ENCODE measurements around the gene EPS8. TPM values are rescaled to one million over a fixed set of nuclear protein-coding genes. Genes with fewer than 3 reads are reported as not detected.

The EPS8 gene
- total and polyA plus RNA-seq, 7 donors: 7.9 to 16.9 (median 12.9) TPM

GRCh38 chr12:15636060-15636890, 152.9 kb downstream of the EPS8 start:
- DNase-seq (no peak), ATAC-seq (no peak)
- H3K36me3 ChIP-seq (ENCODE audit: insufficient read depth in 1 of 2, low read depth in 1 of 2): peaks cover 0 to 19% of the 10 kb centered on the region in 2 donors
- H3K9me3 ChIP-seq: no peaks in the 10 kb centered on the region
- no peak for TF ChIP-seq CTCF (IDR thresholded peaks at IDR 0.05)
- whole genome bisulfite sequencing, 3 donors: 90 to 95% (median 92%) methylated on average over 1 of the region's 1 CpG
- no peak overlapping the region for H3K4me3 ChIP-seq
- no peaks in the 10 kb centered on the region for H3K4me1 ChIP-seq
- H3K27ac ChIP-seq: no peak overlapping the region
- no peaks in the 10 kb centered on the region for H3K27me3 ChIP-seq (ENCODE audit: insufficient read depth in 3 of 3, low read length in 2 of 3)
- intact Hi-C loops (cut with DNase I): no loop called here

GRCh38 chr12:15634010-15634683, 155.0 kb downstream of the EPS8 start:
- no peak for DNase-seq

DNA sequence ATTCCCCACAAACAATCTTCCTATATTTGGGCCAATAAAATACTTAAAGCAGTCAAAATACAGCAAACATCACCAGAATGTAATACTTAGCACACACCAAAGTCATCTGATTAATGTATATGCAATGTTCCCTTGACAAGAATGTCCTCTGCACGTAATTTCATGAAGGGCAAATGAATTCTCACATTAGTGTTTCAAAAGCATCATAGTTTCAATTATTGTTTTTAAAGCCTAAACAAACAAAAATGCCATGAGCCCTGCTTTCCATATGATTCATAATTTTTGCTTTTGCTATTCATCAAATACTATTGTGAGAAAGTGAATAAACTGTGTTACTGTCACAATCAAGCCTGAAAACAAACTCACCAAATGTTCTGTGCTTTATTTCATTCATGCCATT, 156.0 kb downstream of the EPS8 start:
- Histone ChIP-seq H3K4me3 (no peak overlapping the region), H3K27me3 (ENCODE audit: insufficient read depth in 3 of 3, low read length in 2 of 3) (no peaks in the 10 kb centered on the region), H3K9me3 (no peaks in the 10 kb centered on the region), H3K27ac (no peak overlapping the region), H3K36me3 (ENCODE audit: insufficient read depth in 1 of 2, low read depth in 1 of 2) (peaks cover 0 to 10% of the 10 kb centered on the region in 2 donors), H3K4me1 (peaks cover 16% of the 10 kb centered on the region)
- ATAC-seq: no peak
- TF ChIP-seq CTCF (IDR thresholded peaks at IDR 0.05): no peak
- intact Hi-C loops (cut with DNase I): no loop called here
- 88 to 95% (median 94%) methylated on average over 1 of the region's 1 CpG for WGBS, 3 donors
- no peak for DNase-seq

More at GRCh38 chr12:15634010-15634683, 155.0 kb downstream of the EPS8 start:
- no peaks in the 10 kb centered on the region for H3K9me3 ChIP-seq
- H3K4me1 ChIP-seq: peaks cover 7% of the 10 kb centered on the region
- intact Hi-C loops (cut with DNase I): no loop called here
- H3K27me3 ChIP-seq (ENCODE audit: insufficient read depth in 3 of 3, low read length in 2 of 3): no peaks in the 10 kb centered on the region
- no peak overlapping the region for H3K27ac ChIP-seq
- peaks cover 0 to 10% of the 10 kb centered on the region in 2 donors for H3K36me3 ChIP-seq (ENCODE audit: insufficient read depth in 1 of 2, low read depth in 1 of 2)
- ATAC-seq: no peak
- H3K4me3 ChIP-seq: no peak overlapping the region
- TF ChIP-seq CTCF (IDR thresholded peaks at IDR 0.05): no peak
- 78 to 80% (median 79%) methylated on average over 4 of the region's 4 CpGs for WGBS, 3 donors

DNA sequence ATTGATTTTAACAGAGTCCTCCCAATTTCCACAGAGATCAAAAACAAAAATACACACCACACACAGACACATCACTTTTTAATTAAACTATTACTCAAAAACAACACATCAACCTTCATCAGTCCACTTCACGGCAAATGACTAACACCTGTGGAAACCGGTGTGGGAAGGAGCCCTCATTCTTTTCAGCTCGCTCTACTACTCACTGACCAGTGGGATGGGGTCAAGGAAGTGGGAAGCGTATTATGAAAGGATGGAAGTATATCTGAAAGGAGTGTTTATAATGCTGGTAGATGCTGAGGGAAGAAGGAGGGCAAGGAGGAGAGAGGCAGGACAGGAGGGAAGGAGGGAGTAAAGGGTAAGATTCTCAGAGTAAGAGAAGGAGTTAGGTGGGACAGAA, 156.5 kb downstream of the EPS8 start:
- TF ChIP-seq CTCF (IDR thresholded peaks at IDR 0.05): no peak
- ATAC-seq (no peak), DNase-seq (no peak)
- Histone ChIP-seq H3K4me3 (no peak overlapping the region), H3K27ac (no peak overlapping the region), H3K36me3 (ENCODE audit: insufficient read depth in 1 of 2, low read depth in 1 of 2) (peaks cover 0 to 10% of the 10 kb centered on the region in 2 donors), H3K27me3 (ENCODE audit: insufficient read depth in 3 of 3, low read length in 2 of 3) (no peaks in the 10 kb centered on the region), H3K4me1 (peaks cover 19% of the 10 kb centered on the region), H3K9me3 (no peaks in the 10 kb centered on the region)
- 90% methylated on average over 4 of the region's 4 CpGs for WGBS, 3 donors
- intact Hi-C loops (cut with DNase I): no loop called here
